GM23338 (cell line): ENCODE measurements around the gene GTF3C6.

Experiments
- CREB1 ChIP-seq: fragments of 250-450 bp; sonication (Bioruptor Pico); IDR thresholded peaks from 2 replicates; pipeline ENCODE4 v1.5.0; 2020; ENCODE audit warnings: low read depth, mild to moderate bottlenecking, moderate library complexity
- CTCF ChIP-seq, 2 experiments: fragments of 200-600 bp in 1 of 2; sonication (generic) in 1 of 2; conservative IDR thresholded peaks; 2 replicates each; pipeline versions ENCODE4 v1.5.1 to v1.6.1; 2016 to 2017; ENCODE audit warnings: antibody characterized with exemption in 2 of 2, low read depth in 2 of 2, mild to moderate bottlenecking in 2 of 2, moderate library complexity in 1 of 2
- EZH2 ChIP-seq: fragments of 200-600 bp; sonication (generic); IDR thresholded peaks from one replicate; pipeline ENCODE4 v1.8.0; 2017; ENCODE audit warnings: antibody characterized with exemption, mild to moderate bottlenecking, low read depth; ENCODE audit not compliant: unreplicated experiment
- EZH2phosphoT487 ChIP-seq: fragments of 200-600 bp; sonication (generic); IDR thresholded peaks from one replicate; pipeline ENCODE4 v1.8.1; 2018; ENCODE audit warnings: antibody characterized with exemption; ENCODE audit not compliant: unreplicated experiment
- NANOG ChIP-seq: IDR thresholded peaks from 2 replicates; pipeline ENCODE4 v1.6.1; 2016; ENCODE audit warnings: antibody characterized with exemption, borderline replicate concordance
- POLR2AphosphoS5 ChIP-seq: IDR thresholded peaks from 2 replicates; pipeline ENCODE4 v1.6.1; 2016; ENCODE audit warnings: antibody characterized with exemption, low read depth
- REST ChIP-seq: IDR thresholded peaks from one replicate; pipeline ENCODE4 v1.6.1; 2018; ENCODE audit warnings: antibody characterized with exemption; ENCODE audit not compliant: unreplicated experiment
- STAT1 ChIP-seq: IDR thresholded peaks from one replicate; pipeline ENCODE4 v1.6.1; 2016; ENCODE audit warnings: antibody characterized with exemption; ENCODE audit not compliant: unreplicated experiment

- TF ChIP-seq CTCF (conservative IDR thresholded peaks at IDR 0.05; ENCODE audit: low read depth in 2 of 2) (no peak), POLR2AphosphoS5 (no peak), CREB1 (CRISPR knock-in tag) (no peak), EZH2 (no peak), EZH2phosphoT487 (no peak), REST (no peak), STAT1 (no peak), NANOG (no peak)
Measured at GRCh38 chr6:110930781-110931180, 27.7 kb upstream of the GTF3C6 start.
